HG03064 (cell line): ENCODE data around the gene KLK10.
"Not testable (repeated sequence)": the region's sequence is repeated elsewhere in the genome, so short reads cannot be mapped to it uniquely, and the experiment has no call there.

Experiments used
- ATAC-seq: cut with Tn5 transposase; IDR thresholded peaks from one replicate; pipeline ENCODE4 v1.9.1; 2021; ENCODE audit warnings: low read depth; ENCODE audit not compliant: unreplicated experiment

KLK10 gene

DNA sequence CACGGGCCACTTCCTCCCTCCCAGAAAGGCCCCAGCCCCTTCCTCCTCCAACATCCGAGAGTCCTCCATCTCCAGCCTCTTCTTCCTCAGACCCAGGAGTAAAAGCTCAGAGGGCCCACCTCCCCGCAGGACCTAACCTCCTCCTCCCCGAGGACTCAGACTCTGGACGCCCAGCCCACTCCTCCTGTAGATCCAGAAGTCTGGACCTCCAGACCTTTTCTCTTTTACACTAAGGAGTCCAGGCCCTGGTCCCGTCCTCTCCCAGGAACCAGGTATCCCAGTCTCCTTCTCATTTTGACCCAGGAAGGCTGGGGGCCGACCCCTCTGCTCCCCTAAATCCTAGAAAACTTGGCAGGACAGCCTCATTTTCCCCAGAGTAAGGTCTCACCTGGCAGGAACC is 16.2 kb downstream of the KLK10 start:
- ATAC-seq = no peak

DNA sequence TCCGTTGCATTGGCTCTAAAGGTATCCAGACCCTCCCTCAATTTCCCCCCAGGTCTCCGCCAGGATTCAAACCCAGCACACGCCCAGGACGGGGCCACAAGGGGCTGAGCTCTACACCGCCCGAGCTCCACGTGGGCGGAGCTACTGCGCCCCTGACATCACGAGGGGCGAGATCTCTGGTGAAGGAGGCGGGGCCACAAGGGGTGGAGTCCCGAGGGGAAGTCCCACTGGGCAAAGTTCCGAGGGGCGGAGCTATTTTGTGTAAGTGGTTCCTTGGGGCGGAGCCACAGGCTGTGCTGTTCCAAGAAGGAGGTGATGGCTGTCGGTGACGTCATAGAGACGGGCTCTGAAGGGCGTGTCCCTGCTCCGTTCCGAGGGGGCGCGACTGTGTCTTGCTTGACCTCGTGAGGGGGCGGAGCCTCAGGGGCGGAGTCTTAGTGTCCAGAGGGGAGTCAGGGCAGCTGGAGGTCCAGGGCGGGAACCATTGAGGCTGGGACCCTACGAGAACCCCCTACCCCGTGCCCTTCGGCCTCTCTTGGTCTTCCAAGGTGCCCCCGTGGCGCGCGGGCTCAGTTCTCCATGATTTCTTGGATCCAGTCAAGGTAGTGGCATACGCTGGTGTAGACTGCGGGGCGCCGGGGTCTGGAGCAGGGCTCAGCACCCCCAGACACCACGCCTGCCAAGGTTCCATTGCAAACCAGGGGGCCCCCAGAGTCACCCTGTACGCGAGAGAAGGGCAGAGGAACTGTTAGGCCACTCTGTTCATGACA is 16.8 kb downstream of the KLK10 start:
- ATAC-seq = no peak

DNA sequence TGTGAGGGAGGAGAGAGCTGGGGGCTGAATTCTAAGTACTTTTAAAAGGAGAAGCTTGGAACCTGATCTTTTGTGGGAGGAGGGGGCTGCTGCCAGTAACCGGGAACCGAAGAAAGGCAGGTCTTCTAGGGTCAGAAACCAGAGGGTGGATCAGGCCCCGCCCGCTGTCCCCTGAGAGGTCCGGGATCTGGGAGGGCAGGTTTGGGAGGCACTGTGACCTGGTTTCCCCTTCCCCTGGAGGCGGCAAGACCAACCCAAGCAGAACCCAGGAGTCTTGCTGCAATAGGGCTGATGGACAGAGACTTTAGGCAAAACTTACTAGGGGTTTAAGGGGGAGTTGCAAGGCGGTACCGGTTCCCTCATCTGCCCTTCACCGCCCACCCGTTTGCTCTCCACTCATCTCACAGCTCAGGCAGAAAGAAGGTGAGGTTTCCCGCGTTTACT is 17.4 kb downstream of the KLK10 start:
- no peak for ATAC-seq

DNA sequence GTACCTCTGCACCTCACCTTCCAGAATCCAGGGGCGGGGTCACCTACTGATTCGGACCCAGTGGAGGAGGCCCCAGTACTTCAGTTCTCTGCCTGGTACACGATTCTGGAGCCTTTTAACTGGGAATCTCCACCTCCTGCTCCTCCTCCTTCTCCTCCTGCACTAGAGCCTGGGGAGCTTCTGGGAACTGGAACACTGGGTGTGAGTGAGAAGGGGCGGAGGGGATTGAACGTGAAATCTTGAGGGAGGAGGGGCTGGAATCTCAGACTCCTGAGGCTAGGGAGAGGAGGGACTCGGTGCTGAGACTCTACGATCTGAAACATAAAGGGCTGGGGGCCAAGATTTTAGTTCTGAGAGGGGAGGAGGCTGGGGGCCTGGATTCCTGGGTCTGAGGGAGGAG is 18.0 kb downstream of the KLK10 start, which contains the start of gene KLK8:
KLK8 (minus strand) TSS at position 90 of the 400 bp plus-strand sequence. CDS start 437 bp downstream, outside the sequence.
- no peak for ATAC-seq

DNA sequence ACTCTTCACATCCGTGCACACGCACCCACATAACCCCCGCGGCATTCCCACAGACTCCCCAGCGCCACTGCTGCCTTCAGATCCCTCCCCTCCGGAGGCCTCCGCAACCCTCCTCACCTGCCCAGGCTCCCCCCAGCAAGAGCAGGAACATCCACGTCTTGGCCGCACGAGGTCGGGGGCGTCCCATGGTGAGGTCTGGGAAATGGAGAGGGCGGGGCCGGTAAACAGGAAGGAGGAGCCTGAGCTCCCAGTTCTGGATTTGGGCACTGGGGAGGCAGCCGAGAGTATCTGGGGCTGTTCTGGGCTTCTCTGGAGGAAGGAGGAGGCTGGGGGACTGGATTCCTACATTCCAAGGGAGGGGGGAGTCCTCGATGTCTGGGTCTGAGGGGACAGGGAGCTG is 18.5 kb downstream of the KLK10 start:
- no peak for ATAC-seq

DNA sequence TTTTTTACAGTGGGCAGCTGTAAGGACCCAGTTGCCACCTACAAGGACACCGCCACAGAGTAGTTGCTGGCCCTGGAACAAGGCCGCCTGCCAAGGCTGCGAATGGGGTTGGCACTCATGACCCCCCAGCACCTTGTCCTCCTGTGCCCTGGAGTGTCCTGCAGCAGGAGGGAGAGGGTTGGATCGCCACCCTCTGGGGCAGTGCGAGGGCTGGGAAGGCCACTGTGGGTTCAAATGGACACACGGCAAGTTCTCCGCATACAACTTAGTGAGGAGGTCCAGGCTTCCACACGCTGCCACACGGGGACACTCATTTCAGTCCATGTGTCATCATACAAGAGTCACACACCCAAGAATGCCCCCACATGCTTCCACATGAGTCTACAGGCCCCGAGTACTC is 19.1 kb downstream of the KLK10 start:
- no peak for ATAC-seq

DNA sequence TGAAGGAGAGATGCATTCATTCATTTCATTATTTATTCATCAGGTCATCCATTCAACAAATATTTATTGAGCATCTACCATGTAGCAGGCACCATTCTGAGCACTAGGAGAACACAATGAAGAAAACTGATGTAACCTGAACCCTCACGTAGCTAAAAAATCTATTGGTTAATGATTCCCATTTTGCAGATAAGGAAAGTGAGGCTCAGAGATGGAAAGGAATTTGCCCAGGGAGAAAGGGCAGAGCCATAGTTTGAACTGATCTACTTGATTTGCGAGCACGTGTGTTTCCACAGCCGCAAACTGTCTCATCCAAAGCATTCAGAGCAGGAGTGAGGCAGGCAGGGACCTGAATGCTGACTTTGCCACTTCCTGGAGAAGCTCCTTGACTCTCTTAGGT is 20.8 kb downstream of the KLK10 start:
- no peak for ATAC-seq

DNA sequence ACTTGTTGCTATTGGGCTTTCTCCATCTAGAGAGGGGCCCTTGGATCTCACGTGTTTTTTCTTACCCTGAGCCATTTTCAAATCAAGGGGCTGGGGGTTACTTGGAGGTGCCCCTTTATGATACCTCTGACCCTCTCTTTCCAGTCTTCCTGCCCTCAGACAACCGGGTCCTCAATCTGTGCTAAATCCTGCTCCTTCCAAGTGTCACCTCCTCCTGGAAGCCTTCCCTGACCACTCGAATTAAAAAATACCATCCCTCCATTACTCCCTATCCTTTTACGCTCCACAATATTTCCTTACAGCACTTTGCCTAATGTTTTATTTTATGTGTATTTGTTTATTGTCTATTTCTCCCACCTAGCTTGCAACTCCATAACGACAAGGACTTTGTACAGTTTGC is 21.4 kb downstream of the KLK10 start:
- ATAC-seq = no peak

DNA sequence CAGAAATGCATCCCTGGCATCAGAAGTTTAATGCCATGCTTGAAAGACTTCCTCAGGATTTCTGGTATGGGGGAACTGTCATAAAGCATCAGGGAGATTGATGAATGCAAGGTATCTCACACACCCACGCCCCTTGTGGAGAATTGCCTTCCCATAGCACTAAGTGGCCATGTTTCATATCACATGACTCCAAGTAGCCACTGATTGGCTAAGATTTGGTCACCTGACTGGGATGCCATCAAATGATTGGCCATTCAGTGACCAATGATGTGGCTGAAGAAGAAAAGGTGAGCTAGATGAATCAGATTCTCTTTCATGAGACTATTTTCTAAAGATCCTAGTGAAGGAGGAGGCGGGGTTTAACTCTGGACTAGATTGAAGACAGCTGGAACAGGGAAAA is 25.4 kb downstream of the KLK10 start:
- no peak for ATAC-seq

DNA sequence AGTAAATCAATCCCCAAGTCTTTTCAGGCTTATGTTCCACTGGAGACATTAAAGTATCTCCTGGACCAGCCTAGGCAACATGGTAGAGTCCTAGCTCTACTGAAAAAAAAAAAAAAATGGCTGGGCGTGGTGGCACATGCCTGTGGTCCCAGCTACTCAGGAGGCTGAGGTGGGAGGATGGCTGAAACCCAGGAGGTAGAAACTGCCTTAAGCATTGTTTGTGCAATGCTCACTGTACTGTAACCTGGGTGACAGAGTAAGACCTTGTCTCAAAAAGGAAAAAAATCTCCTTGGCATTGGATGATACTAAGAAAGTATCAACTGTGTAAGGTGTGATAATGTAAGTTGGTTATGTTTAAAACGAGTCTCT is 26.9 kb downstream of the KLK10 start:
- ATAC-seq = no peak

DNA sequence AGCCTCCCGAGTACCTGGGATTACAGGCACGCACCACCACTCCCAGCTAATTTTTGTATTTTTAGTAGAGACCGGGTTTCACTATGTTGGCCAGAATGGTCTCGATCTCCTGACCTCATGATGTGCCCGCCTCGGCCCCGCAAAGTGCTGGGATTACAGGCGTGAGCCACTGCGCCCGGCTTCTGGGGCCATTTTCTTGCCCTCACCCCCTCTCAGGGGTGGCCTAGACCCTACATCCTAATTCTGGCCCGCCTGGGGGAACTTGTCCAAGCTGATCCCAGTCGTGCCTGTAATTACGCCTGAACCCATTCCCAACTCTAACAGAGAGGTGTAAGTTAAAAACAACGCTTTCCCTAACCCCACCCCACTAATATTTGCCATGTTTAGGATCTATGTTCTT is 35.1 kb downstream of the KLK10 start:
- ATAC-seq = not testable (repeated sequence)

DNA sequence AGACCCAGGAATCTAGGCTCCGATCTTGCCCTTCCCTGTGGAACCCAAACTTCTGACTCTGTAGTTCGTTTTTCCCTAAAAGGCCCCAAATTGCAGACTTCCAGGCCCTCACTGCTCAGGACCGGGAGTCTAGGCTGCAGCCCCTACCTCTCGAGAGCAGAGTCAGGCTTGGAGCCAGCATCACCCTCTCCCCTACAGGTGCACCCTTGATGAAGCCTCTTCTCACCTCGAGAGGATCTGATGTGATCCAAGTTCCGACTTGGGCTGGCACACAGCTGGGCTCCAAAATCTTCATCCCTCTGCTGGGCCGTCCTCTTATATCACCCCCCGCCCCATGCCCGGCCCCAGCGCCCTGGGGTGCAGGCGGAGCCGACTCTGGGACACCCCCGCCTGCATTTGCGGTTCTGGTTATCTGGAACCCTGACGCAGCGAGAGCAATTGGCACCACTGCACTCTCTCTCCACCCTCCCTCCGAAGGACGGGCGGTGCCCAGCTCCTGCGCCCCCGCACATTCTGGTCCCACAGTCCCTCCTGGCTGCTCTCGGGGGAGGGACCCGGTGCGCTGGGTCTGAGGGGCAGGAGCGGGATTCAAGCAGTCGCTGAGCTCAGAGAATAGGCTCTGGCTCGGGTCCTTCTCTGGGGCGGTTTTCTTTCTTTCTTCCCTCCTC is 35.8 kb downstream of the KLK10 start, which contains the start of gene KLK7:
KLK7 (minus strand) TSS at position 293 of the 668 bp plus-strand sequence. CDS start 1,518 bp downstream, outside the sequence.
- no peak for ATAC-seq

DNA sequence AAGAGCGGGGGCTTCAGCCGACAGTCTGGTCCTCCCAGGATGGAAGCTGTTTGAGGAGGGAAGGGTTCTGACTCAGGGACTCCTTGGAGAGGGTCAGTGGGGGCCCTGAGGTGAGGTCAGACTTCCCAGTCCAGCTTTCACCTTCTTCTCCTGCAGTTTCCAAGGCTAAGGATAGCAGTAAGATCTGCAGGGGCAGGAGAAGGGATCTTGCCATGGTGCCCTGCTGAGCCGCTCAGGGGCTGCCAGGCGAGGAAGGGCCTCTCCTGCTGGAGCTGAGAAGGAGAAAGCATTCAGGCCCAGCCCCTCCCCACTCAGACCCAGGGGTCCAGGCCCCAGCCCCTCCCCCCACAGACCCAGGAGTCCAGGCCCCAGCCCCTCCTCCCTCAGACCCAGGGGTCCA is 37.3 kb downstream of the KLK10 start:
- ATAC-seq = no peak

DNA sequence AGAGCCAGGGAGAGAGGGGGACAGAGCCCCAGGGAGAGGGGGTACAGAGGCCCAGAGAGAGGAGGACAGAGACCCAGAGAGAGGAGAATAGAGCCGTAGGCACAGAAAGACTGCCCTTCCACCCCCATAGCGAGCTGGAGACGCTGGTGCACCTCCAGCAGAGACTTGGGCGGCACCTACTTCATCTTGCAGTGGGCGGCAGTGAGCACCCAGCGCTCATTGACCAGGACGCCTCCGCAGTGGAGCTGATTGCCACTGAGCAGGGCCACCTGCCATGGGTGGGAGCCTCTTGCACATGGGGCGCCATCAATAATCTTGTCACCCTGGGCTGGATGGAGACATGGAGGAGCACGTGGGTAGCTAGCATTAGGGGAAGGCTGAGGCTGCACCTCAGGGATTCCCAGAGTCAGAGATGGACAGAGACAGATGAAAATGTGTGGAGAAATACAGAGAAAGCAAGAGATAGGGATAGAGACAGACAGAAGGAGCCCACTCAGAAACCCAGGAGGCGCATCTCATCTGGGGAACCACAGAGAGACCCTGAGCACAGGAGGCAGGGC is 37.8 kb downstream of the KLK10 start:
- no peak for ATAC-seq

DNA sequence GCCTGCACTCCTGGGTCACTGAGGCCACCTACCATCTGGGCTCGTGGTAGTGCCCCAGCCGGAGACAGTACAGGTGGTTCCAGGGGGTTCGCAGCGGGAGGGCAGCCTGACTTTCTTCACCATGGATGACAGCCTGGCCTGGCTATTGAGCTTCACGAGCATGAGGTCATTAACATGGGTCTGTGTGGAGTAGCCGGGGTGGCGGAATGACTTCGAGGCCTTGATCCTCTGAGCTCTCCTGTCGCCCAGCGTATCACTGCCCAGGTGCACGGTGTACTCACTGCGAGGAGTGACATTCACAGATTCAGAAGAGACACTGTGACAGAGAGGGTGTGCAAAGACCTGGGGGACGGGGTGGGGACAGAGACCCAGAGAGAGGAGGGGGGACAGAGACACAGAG is 39.3 kb downstream of the KLK10 start:
- ATAC-seq = no peak

DNA sequence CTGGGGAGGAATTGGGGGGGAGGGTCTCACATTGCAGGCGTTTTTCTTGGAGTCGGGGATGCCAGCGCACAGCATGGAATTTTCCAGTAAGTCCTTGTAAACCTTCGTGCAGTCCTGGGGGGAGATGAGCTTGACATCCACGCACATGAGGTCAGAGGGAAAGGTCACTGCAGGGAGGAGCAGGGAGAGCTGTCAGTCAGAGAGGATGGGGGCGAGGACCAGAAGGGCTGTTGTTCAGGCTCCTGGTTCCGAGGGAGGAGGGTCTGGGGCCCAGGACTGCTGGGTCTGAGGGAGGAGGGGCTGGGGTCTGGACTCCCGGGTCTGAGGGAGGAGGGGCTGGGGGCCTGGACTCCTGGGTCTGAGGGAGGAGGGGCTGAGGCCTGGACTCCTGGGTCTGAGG is 39.8 kb downstream of the KLK10 start:
- ATAC-seq = no peak

DNA sequence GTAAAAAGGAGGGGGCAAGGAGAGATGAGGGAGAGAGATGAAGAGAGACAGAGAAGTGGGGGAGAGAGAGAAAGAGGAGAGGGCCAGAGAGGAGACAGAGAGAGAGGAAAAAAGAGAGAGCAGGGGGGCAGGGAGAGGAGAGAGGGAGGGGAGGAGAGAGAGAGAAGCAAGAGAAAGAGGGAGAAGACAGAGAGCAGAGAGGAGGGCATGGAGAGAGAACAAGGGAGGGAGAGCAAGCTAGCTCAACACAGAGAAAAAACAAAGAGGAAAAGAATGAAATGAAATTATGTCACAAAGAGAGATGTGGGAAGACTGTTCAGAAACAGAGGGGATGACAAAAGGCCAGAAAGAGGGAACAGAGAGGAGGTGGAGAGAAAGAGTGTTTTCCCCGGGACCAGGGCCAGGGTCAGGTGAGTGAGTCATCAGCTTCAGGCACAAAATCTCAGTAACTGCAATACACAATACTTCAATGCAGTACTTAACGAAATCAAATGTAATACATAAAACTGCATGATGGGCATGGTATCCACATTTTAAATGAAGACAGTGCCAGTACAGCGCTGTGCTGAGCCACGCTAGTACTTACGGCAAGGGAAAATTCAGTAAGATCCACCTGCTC is 40.6 kb downstream of the KLK10 start:
- no peak for ATAC-seq

DNA sequence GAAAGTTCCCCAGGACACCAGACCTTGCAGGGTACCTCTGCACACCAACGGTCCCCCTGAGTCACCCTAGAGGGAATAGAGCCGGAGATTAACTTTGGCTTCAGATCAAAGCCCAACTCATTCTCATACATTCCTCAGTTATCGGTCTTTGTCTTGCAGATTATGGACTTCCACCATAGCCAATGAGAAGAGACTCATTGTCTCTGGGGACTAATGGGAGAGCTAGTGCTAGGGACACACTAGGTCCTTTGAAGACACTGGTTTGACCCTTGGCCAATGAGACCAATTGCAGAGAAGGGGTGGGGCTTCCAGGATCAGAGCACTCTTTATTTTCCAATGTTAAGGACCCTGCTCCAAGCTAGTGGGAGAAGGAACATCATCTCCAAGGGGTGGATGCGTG is 41.9 kb downstream of the KLK10 start:
- no peak for ATAC-seq

DNA sequence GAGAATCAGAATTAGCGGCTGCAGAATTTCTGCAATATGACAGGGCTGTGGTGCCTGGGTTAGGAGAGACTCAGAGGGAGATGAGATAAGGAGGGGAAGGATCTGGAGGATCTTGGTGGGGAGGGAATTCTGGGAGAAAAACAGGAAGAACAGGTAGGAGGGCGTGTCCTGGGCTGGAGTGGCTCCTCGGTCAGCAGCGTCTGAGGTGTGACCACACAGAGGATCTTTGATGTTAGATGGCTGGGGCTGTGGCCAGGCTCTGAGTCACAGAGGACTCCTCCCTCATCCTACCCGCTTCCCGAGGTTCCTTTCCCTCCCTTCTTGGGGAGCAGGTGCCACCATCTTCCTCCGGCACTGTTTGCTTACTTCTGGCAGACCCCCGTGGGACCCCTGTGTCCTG is 43.7 kb downstream of the KLK10 start:
- no peak for ATAC-seq

DNA sequence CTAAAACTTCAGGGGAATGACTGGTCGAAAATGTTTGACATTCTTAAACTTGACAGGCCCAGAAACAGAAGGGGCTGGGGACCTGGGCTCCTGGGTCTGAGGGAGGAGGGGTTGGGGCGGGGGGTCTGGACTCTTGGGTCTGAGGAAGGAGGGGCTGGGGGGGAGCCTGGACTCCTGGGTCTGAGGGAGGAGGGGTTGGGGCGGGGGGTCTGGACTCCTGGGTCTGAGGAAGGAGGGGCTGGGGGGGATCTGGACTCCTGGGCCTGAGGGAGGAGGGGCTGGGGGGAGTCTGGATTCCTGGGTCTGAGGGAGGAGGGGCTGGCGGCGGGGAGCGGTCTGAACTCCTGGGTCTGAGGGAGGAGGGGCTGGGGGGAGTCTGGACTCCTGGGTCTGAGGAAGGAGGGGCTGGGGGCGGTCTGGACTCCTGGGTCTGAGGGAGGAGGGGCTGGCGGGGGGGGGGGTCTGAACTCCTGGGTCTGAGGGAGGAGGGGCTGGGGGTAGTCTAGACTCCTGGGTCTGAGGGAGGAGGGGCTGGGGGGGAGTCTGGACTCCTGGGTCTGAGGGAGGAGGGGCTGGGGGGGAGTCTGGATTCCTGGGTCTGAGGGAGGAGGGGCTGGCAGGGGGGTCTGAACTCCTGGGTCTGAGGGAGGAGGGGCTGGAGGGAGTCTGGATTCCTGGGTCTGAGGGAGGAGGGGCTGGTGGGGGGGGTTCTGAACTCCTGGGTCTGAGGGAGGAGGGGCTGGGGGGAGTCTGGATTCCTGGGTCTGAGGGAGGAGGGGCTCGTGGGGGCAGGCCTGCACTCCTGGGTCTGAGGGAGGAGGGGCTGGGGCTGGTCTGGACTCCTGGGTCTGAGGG is 44.6 kb downstream of the KLK10 start:
- ATAC-seq = no peak
